Kidney tubule cell (primary cell): ENCODE measurements around the gene MICU1.
"Not testable (repeated sequence)": the region's sequence is repeated elsewhere in the genome, so short reads cannot be mapped to it uniquely, and the experiment has no call there.

Source experiments
- DNase-seq: peaks from one replicate; pipeline ENCODE4 v3.0.0-alpha.2; 2018; ENCODE audit warnings: low spot score

MICU1 gene

DNA sequence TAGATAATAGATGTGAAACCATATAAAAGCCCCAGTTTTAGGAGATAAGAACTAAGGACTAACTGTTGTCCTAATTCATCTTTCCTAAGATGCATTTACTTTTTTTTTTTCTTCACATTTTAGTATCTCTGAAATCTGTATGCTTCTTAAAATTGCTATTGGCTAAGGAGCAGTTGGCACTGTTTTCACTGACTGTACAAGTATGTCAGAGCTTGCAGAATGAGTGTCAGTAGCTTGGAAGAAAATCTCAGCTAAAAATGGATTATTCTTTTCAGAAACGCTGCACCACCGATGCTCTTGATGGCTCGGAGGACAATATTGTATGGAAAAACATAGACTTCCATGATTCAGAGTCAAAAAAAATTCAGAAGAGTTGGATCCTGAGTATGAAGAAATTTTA lies 180.0 kb downstream of the MICU1 start:
- DNase-seq, result no peak

- DNase-seq, result not testable (repeated sequence)
Observed at GRCh38 chr10:72442969-72443368, 182.9 kb downstream of the MICU1 start.

- no peak for DNase-seq
Observed at GRCh38 chr10:72435570-72435969, 190.3 kb downstream of the MICU1 start.

DNA sequence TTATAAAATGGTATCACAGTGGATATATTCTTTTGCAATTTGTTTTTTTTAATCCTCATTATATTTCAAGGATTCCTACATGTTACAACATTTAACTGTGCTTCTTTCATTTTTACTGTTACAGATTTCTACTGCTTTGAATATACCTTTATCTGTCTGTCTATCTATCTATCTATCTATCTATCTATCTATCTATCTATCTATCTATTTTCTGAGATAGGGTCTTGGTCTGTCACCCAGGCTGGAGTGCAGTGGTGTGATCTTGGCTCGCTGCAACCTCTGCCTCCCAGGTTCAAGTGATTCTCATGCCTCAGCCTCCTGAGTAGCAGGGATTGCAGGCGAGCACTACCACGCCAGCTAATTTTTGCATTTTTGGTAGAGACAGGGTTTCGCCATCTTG lies 194.9 kb downstream of the MICU1 start:
- DNase-seq, result not testable (repeated sequence)

DNA sequence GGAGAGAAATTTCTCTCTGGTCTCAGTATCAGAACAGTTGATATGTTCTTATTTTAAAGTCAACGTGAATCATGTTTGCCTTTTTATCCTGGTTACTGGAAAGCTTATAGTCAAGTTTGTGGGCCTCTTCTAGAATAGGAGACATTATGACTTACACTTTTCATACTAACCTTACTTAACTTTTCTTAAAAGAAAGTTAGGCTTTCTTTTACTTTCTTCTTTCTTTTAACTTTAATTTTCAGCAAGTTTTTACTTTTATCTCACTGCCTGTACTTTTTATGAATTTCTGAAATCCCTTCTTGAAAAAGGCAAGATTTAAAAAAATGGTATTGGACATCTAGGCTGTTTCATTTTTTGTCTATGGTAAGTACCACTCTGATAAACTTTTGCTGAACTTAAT lies 195.9 kb downstream of the MICU1 start:
- no peak for DNase-seq

GRCh38 chr10:72426986-72427385 lies 198.9 kb downstream of the MICU1 start:
- DNase-seq, result no peak

- DNase-seq, result no peak
Observed at GRCh38 chr10:72425133-72425532, 200.7 kb downstream of the MICU1 start.

DNA sequence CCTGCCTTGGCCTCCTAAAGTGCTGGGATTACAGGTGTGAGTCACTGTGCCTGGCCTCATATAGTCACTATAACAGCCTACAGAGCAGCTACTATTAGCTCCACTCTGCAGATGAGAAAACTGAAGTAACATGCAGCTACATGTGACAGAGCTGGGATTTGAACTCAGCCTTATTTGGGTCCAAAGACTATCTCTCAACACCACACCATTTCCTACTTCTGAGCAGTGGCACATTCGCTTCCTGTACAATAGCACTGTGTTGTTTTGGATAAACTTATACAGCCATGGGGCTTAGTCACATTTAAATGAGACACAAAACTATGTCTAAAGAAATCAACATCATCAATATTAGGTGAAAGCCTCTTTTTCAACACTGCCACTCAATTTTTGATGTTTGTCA lies 201.3 kb downstream of the MICU1 start:
- DNase-seq, result no peak

- DNase-seq, result no peak
Observed at GRCh38 chr10:72423426-72423825, 202.5 kb downstream of the MICU1 start.

DNA sequence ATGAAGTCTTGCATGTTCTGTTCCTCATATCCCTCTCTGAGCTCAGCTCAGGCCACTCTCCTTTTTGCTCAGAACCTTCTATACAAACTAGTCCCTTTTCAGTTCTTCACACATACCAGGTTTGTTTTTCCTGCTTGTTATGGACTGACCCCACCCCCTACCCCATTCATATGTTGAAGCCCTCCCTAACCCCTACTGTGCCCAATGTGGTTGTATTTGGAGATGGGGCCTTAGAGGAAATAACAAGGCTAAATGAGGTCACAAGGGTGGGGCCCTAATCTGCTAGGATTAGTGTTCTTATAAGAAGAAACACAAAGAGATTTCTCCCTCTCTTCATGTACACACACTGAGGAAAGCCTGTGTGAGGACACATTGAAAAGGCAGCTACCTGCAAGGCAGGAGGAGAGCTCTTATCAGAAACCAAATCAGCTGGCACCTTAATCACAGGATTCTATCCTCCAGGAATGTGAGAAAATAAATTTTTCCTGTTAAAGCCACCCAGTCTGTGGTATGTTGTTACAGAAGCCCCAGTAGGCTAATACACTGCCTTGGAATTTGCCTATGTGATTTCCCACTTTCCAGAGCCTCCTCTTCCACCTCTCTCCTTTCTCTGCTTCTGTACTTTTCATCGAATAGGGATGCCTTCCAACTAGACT lies 203.9 kb downstream of the MICU1 start:
- DNase-seq, result no peak

GRCh38 chr10:72419241-72419640 lies 206.6 kb downstream of the MICU1 start:
- DNase-seq, result no peak

GRCh38 chr10:72418679-72419078 lies 207.2 kb downstream of the MICU1 start:
- no peak for DNase-seq

GRCh38 chr10:72417971-72418370 lies 207.9 kb downstream of the MICU1 start:
- DNase-seq, result no peak

GRCh38 chr10:72416661-72417060 lies 209.2 kb downstream of the MICU1 start:
- no peak for DNase-seq

- no peak for DNase-seq
Observed at GRCh38 chr10:72414642-72415041, 211.2 kb downstream of the MICU1 start.

DNA sequence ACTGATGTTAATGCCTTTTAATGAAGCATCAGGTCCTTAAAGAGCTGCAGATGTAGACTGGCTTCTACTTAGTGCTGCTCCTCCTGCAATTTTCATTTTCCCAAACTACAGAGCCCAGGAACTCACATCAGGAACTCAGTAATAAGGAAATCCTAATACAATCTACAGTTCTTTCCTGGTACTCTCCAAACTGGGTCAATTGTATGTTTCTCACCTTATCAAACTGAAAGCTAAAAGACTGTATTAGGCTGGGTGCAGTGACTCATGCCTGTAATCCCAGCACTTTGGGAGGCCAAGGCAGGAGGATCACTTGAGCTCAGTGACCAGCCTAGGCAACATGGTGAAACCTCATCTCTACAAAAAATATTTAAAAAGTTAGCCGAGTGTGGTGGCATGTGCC lies 216.7 kb downstream of the MICU1 start:
- no peak for DNase-seq

GRCh38 chr10:72407927-72408600 lies 217.8 kb downstream of the MICU1 start:
- DNase-seq, result no peak

- DNase-seq, result no peak
Observed at GRCh38 chr10:72407471-72407870, 218.4 kb downstream of the MICU1 start.

DNA sequence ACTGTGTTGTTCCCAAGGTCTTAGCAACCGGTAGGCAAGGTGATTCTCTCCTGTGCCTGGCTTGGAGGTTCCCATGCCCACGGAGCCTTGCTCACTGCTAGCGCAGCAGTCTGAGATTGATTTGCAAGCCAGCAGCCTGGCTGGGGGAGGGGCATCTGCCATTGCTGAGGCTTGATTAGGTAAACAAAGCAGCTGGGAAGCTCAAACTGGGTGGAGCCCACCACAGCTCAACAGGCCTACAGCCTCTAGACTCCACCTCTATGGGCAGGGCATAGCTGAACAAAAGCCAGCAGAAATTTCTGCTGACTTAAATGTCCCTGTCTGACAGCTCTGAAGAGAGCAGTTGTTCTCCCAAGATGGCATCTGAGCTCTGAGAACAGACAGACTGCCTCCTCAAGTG lies 230.3 kb downstream of the MICU1 start:
- DNase-seq, result not testable (repeated sequence)

DNA sequence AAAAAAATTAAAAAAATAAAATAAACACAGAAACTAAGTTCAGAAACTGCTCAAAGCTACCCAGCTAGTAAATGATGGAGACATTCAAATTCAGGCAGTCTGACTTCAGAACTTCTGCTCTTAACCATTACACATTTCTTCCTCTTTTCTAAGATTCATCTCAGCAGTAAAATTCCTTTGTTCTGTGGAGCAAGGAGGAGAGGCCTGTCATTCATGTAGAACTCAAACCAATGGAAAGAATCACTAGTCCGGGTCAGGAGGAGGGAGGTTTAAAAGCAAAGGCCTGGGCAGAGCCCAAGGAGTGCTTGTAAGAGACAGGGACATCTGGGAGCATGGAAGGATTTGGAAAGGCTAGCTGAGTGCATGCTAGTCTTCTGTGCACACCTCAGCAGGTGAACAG lies 233.3 kb downstream of the MICU1 start:
- peak; percentile 53 for DNase-seq

DNA sequence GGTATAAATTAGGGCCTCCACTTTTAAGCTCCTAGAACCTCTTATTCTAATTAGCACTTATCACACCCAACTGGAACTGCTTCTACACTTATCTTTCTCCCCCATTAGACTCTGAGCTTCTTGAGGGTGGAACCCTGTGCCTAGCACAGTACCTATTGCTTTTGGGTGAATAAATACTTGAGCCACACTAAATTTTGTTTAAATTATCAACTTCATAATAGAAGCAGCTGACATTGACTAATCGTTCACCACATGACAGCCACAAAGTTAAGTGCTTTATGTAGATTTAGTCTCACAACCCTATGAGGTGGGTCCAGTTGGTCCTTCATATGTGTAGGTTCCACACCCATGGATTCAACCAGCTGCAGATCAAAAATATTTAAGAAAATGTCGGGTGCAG lies 235.1 kb downstream of the MICU1 start:
- no peak for DNase-seq

DNA sequence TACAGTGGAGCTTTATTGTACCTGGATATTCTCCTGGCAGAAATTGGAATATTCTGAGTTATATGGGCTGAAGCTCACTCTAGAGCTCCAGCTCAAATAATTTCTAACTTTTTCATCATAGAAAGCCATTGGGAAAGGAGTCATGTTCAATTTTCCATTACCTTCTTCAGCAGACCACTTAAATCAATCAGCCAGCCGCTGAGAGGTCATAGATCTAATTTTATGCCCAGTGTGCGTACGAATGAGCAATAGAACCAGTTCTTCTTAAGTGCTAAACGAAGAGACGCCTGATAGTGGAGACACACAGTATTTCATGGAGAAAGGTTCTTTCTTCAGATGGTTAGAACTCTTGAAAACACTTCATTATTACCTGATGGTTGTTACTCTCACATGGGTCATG lies 236.2 kb downstream of the MICU1 start:
- DNase-seq, result no peak

DNA sequence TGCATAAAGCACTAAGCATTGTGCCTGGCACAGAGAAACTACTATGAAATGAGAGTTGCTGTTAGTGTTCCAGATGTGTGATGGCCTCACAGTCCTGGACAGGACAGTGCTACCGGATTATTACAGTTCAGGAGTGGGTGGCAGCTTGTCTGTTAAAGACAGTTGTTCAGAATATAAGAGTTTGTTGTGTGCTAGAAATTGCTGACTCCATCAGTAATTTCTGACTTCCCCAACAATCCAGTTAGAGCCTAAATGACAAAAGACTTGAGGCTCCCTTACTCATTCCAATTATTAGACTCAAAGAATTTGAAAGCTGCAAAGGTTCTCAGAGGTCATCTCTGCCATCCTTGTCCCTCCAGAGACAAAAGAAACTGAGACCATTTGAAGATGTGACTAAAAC lies 236.9 kb downstream of the MICU1 start:
- no peak for DNase-seq

GRCh38 chr10:72388062-72388461 lies 237.8 kb downstream of the MICU1 start:
- no peak for DNase-seq
